ENCODE data around the gene HIP1. TPM values are rescaled to one million over a fixed set of nuclear protein-coding genes. Genes with fewer than 3 reads are reported as not detected.

Gene HIP1
- total and polyA plus RNA-seq, 4 donors = 10.2 to 51.2 (median 28.6) TPM

GRCh38 chr7:75691793-75692543 lies 46.8 kb downstream of the HIP1 start:
- no peak for TF ChIP-seq CTCF (IDR thresholded peaks at IDR 0.05; ENCODE audit: control extremely low read depth, extremely low read depth)
- Histone ChIP-seq H3K4me1 (ENCODE audit: control insufficient read depth in 5 of 5, insufficient read depth in 5 of 5, low read length in 5 of 5) (peaks cover 0 to 8% (median 0%) of the 10 kb centered on the region in 5 donors), H3K27me3 (ENCODE audit: control insufficient read depth in 3 of 3, insufficient read depth in 3 of 3, low read length in 2 of 3) (no peaks in the 10 kb centered on the region), H3K9ac (ENCODE audit: insufficient read depth in 1 of 2, low read length in 2 of 2) (no peak overlapping the region), H3K27ac (ENCODE audit: low read depth in 1 of 2, low read length in 1 of 2) (no peak overlapping the region), H3K36me3 (ENCODE audit: control insufficient read depth in 4 of 4, insufficient read depth in 4 of 4, low read length in 4 of 4) (peaks cover 0 to 1% (median 0%) of the 10 kb centered on the region in 4 donors), H3K9me3 (ENCODE audit: control insufficient read depth in 4 of 4, insufficient read depth in 3 of 4, low read length in 3 of 4) (peaks cover 0 to 2% (median 0%) of the 10 kb centered on the region in 4 donors), H3K4me3 (no peak overlapping the region)
- 83 to 93% methylated on average over 4 of the region's 4 CpGs for whole genome bisulfite sequencing, 2 donors
- ATAC-seq (ENCODE audit: insufficient read depth, low FRiP score) (no peak), DNase-seq (no peak)

GRCh38 chr7:75690121-75690523 lies 48.6 kb downstream of the HIP1 start:
- H3K36me3 ChIP-seq (ENCODE audit: control insufficient read depth in 4 of 4, insufficient read depth in 4 of 4, low read length in 4 of 4) = peaks cover 0 to 1% (median 0%) of the 10 kb centered on the region in 4 donors
- DNase-seq (no peak), ATAC-seq (ENCODE audit: insufficient read depth, low FRiP score) (no peak)
- no peak overlapping the region for H3K9ac ChIP-seq (ENCODE audit: insufficient read depth in 1 of 2, low read length in 2 of 2)
- no peaks in the 10 kb centered on the region for H3K9me3 ChIP-seq (ENCODE audit: control insufficient read depth in 4 of 4, insufficient read depth in 3 of 4, low read length in 3 of 4)
- no peak overlapping the region for H3K4me3 ChIP-seq
- no peaks in the 10 kb centered on the region for H3K27me3 ChIP-seq (ENCODE audit: control insufficient read depth in 3 of 3, insufficient read depth in 3 of 3, low read length in 2 of 3)
- 89 to 90% methylated on average over 5 of the region's 5 CpGs for WGBS, 2 donors
- H3K4me1 ChIP-seq (ENCODE audit: control insufficient read depth in 5 of 5, insufficient read depth in 5 of 5, low read length in 5 of 5) = peaks cover 0 to 8% (median 0%) of the 10 kb centered on the region in 5 donors
- TF ChIP-seq CTCF (IDR thresholded peaks at IDR 0.05; ENCODE audit: control extremely low read depth, extremely low read depth) = no peak
- H3K27ac ChIP-seq (ENCODE audit: low read depth in 1 of 2, low read length in 1 of 2) = no peak overlapping the region

- H3K4me3 ChIP-seq = no peak overlapping the region
- TF ChIP-seq CTCF (IDR thresholded peaks at IDR 0.05; ENCODE audit: control extremely low read depth, extremely low read depth) = no peak
- H3K27me3 ChIP-seq (ENCODE audit: control insufficient read depth in 3 of 3, insufficient read depth in 3 of 3, low read length in 2 of 3) = no peaks in the 10 kb centered on the region
- no peak overlapping the region for H3K27ac ChIP-seq (ENCODE audit: low read depth in 1 of 2, low read length in 1 of 2)
- 91 to 95% methylated on average over 20 of the region's 20 CpGs for WGBS, 2 donors
- no peak for ATAC-seq (ENCODE audit: insufficient read depth, low FRiP score)
- no peak for DNase-seq
- H3K36me3 ChIP-seq (ENCODE audit: control insufficient read depth in 4 of 4, insufficient read depth in 4 of 4, low read length in 4 of 4) = peaks cover 0 to 1% (median 0%) of the 10 kb centered on the region in 4 donors
- no peak overlapping the region for H3K9ac ChIP-seq (ENCODE audit: insufficient read depth in 1 of 2, low read length in 2 of 2)
- H3K4me1 ChIP-seq (ENCODE audit: control insufficient read depth in 5 of 5, insufficient read depth in 5 of 5, low read length in 5 of 5) = peaks cover 0 to 8% (median 0%) of the 10 kb centered on the region in 5 donors
- no peaks in the 10 kb centered on the region for H3K9me3 ChIP-seq (ENCODE audit: control insufficient read depth in 4 of 4, insufficient read depth in 3 of 4, low read length in 3 of 4)
Observed at GRCh38 chr7:75689246-75690099, 49.3 kb downstream of the HIP1 start.
